Measurements from ENCODE around the gene GHR.

GRCh38 chr5:42377496-42377895 is 45.7 kb upstream of the GHR start:
- no peak for TF ChIP-seq CTCF (IDR thresholded peaks at IDR 0.05)
- TF ChIP-seq POLR2A (IDR thresholded peaks at IDR 0.05): no peak
